KOPT-K1 (cell line): ENCODE data around the gene C1QL4.
"Not testable (repeated sequence)": the region's sequence is repeated elsewhere in the genome, so short reads cannot be mapped to it uniquely, and the experiment has no call there.

ENCODE experiments used
- H3K27ac ChIP-seq: fragments of 200-600 bp; sonication (generic); 2 replicates; pipeline ENCODE4 v1.5.1; 2016; ENCODE audit warnings: antibody characterized with exemption, mild to moderate bottlenecking, low read depth, low read length; ENCODE audit not compliant: poor library complexity, severe bottlenecking
- H3K36me3 ChIP-seq: fragments of 200-600 bp; sonication (generic); 2 replicates; pipeline ENCODE4 v1.5.1; 2017; ENCODE audit warnings: antibody characterized with exemption, mild to moderate bottlenecking, low read length, moderate library complexity; ENCODE audit not compliant: insufficient read depth
- H3K9me3 ChIP-seq: fragments of 200-600 bp; sonication (generic); 2 replicates; pipeline ENCODE4 v1.5.1; 2017; ENCODE audit warnings: antibody characterized with exemption, low read length, mild to moderate bottlenecking; ENCODE audit not compliant: insufficient read depth, poor library complexity, severe bottlenecking

Gene C1QL4

DNA sequence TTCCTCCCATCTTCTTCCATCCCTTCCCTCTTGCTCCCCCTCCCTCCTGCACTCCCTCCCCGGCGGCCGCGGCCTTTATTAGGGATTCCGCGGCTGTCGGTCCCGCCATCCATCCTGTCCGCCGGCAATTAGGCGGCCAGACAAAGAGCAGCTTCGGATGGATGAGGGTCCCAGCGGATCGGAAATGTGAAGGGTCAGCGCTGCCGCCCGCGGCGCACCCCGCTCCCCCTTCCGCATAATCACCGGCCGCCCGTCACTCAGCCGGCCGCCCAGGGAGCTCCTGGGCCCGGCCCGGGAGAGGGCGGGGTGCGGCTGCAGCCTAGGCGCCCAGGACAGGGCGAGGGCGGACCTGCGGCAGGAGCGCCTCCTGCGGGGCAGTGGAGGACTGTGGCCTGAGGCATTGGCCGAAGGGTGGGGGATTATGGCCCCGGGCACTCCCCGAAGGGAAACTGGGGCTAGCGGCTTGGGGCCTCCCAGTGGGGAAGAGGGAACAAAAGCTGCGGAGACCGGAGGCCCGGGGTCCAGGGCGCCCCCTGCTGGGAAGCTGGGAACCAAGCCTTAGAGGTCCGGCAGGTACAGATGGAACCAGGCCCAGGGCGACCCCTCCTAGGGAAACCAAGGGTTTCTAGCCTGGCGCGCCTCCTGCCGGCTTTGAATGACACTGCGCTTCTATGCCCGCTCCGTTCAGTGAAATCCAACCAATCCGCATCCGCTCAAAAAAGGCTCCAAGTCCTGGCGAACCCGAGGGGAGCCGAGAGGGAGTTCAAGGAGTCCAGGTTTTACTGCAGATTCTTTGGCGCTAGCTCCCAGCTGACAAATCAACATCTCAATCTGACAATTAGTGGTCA is 5.3 kb upstream of the C1QL4 start:
- H3K36me3 ChIP-seq = no peaks in the 10 kb centered on the region
- H3K27ac ChIP-seq = no peak overlapping the region
- no peaks in the 10 kb centered on the region for H3K9me3 ChIP-seq

DNA sequence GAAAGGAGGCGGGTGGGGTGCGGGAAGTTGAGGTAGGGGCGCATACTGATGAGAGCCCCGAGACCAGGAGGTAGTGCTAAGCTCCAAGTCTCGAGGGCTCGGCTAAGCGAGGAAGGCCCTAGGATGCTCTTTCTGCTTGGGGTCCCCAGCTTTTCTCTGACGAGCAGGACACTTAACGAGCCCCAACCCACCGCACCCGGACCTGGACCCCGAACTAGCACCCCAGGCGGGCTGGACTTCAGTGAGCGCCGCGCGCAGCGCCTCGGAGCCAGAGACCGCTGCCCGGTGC is 4.7 kb upstream of the C1QL4 start:
- no peaks in the 10 kb centered on the region for H3K9me3 ChIP-seq
- no peak overlapping the region for H3K27ac ChIP-seq
- no peaks in the 10 kb centered on the region for H3K36me3 ChIP-seq

DNA sequence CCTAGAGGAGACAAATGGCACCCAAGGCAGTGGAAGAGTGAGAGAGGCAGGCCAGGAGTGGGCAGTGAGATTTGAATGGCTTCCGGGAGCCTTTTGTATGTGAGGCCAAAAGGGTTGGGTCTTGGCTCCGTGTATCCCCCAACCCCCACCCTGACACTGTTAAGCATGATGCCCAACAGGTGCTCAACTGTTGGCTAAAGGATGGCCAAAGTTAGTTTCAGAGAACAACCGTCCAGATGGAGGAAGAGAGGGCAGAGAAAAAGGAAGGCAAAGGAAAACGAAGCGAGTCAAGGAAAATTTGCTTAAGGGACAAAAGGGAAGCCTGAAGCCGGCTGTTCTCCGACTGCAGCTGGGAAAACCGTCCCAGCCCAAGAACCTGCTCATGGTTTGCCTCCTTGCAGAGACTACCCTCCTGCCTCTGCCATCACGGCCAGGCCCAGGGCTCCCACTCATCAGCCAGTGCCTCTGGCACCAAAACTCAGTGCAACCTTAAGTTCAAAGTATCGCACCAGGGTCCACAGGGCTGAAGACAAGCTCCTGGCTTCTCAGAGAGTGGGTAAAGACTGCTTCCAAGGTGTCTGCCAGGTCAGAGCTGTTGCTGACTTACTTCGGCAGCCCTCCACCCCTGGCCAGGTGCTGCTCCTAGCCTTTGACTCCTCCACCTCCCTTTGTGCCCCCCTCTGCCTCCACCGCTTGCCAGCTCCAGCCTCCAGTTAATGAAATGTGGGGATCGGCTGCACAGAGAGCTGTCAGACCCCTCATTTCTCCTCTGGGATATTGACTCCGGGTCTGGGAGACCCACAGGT is 4.2 kb upstream of the C1QL4 start:
- Histone ChIP-seq H3K9me3 (no peaks in the 10 kb centered on the region), H3K27ac (no peak overlapping the region)

DNA sequence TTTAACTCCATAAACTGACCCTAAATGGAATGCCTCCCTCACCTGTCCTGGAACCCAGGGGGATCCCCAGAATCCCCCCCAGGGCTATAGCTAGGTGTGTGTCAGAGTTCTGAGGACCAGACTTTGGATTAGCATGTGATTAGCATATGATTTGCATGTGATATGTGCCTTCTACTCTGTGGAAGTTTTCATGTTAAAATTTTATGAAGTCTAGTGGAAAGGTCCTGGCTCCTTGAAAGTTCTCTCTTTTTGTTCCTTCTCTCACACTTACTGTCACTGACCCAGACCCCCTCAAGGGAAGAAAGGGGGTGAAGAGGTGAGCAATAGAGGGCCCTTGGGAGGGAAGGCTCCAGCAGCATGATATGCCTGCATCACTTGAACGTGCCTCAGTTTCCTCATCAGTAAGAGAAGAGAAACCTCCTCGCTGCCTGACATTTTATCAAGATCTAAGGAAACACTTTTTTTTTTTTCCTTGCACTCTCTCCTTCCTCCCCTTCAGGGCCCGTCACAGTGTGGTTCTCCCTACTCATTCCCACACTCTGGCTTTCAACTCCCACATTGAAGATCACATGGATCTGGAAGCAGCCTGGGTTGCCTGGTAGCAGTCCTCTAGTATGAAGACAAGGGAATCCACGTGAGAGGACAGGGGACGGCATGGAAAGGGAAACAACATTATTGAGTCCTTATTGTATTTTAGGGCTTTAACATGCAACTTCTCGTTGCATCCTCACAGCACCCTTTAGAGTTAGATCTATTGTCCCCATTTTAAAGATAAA is 3.3 kb upstream of the C1QL4 start:
- no peaks in the 10 kb centered on the region for H3K9me3 ChIP-seq
- no peaks in the 10 kb centered on the region for H3K36me3 ChIP-seq
- no peak overlapping the region for H3K27ac ChIP-seq

More for the DNA sequence above, 4.2 kb upstream of the C1QL4 start:
- no peaks in the 10 kb centered on the region for H3K36me3 ChIP-seq

DNA sequence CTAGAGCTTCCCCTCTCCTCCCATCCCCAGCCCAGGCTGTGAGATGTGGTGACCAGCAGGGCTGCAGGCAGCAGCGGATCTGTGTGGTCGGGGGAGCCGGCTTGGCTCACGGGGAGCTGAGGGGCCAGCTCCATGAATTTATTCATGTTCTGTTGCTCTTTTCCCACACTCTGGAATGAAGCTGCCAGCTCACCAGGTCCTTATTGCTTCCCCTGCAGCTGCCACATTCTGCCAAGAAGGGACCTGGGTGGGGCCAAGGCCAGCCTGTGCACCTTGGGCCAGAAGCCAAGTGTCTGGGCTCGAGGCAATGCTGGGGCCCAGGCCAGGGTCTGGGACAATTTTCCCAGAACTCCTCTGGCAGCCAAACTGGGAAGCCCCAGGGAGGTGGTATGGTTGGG is 2.5 kb upstream of the C1QL4 start:
- no peak overlapping the region for H3K27ac ChIP-seq
- no peaks in the 10 kb centered on the region for H3K9me3 ChIP-seq
- H3K36me3 ChIP-seq = no peaks in the 10 kb centered on the region

DNA sequence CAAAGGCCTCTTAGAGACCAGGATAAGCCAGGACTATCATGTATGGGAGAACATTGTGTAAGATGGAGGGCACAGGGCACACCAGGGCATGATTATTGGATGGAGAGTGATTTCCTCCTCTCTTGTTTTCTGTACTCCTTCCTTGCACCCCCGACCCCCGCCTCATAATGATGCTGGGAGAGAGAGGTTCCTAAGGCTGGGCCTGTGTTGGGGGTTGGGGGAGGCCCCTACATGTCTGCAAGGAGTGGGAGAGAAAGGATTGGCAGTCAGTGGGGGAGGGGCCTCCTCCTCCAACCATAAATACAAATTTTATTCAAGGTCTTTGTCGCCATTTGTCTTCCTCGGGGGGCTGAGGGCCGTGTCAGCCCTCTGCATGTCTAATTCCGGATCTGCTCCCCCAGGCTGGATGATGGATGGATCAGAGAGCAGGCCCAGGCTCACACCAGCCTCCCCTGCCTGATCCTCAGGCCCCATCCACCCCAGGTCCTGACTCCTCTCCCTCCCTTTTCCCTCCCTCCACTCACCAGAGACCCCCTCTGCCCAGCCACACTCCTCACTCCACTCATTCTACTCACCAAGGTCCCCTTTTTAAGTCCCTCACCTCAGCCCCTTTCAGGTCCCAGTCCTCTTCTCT is 2.0 kb upstream of the C1QL4 start:
- Histone ChIP-seq H3K27ac (no peak overlapping the region), H3K36me3 (no peaks in the 10 kb centered on the region), H3K9me3 (no peaks in the 10 kb centered on the region)

DNA sequence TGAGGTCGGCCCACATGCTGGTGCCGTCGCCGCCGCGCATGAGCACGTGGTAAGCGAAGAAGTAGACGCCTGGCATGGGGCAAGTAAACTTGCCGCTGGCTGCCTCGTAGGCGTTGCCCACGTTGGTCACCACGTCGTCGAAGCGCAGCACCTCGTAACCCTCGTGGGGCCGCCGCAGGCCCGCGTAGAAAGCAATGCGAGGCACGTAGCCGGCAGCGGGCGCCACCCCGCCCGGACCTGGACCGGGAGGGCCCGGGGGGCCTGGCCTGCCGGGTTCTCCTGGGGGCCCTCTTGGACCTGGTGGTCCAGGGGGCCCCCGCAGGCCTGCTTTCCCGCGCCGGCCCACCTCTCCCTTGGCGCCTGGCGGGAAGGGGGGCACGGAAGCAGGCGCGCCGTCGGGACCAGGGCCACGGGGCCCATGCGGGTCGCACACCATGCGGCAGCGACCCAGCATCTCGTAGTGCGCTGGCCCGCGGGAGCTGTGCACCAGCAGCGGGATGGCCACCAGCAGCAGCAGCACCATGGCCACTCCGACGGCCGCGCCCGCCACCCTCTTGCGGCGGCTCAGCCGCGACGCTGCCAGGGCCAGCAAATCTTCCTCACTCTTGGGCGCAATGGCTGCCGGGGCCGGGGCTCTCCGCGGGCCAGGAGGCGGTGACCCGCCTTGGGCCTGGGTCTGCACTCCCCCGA is 888 bp downstream of the C1QL4 start:
- Histone ChIP-seq H3K9me3 (no peaks in the 10 kb centered on the region), H3K27ac (no peak overlapping the region), H3K36me3 (peaks cover 16% of the 10 kb centered on the region)

DNA sequence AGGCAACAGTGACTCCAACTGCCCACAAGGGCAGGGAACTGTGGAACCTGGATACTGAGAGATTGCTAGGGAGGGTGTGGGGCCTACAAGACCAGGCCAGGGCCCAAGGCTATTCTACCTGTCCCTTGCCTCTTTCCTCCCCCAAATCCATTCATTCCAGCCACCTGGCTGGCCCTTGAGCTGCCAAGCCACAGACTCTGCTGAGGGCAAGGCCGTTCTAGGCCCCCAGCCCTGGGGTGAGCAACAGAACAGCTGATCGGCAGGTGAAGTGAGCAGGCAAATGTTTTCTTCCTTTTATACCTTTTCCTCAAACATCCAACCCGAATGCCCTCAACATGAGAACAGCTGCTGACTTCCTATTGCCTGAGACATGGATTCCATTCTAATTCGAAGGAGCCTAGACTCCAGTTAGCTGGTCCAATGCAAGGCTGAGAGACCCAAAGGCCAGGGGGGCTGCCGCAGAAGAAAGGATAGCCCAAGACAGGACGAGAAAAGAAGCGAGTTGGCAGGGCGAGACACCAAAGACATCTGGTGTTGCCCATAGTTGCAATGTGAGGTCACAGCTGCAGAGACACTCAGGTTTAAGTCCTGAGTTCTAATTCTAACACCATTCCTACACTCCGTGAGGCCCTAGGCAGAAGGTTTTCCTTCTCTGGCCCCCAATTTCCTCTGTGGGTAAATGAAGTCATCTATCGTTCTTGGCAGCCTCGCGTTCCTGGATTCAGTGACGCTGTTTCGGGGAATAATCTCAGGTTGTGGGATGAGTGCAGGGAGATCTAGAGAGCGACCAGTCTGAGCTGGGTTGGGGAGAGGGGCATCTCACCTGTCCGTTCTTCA is 1.7 kb downstream of the C1QL4 start:
- Histone ChIP-seq H3K27ac (no peak overlapping the region), H3K9me3 (no peaks in the 10 kb centered on the region), H3K36me3 (peaks cover 24% of the 10 kb centered on the region)

DNA sequence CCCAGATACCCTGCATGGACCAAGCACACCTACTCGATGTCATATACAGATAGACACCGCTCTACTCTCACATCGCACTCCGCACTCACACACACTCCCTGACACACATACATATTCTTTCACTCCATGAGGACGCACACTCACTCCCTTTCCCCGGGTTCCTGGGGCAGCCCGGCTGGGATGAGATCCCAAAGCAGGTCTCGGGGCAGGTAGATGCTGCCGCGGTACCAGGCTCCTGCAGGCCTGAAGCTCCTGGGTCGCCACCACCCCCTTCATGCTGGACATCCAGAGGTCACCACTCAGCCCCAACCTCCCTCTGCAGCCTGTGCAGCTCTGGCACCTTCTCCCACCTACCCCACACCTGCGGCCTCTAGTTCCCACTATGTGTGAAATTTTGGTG is 2.3 kb downstream of the C1QL4 start:
- no peaks in the 10 kb centered on the region for H3K9me3 ChIP-seq
- H3K36me3 ChIP-seq = peaks cover 30% of the 10 kb centered on the region
- no peak overlapping the region for H3K27ac ChIP-seq

DNA sequence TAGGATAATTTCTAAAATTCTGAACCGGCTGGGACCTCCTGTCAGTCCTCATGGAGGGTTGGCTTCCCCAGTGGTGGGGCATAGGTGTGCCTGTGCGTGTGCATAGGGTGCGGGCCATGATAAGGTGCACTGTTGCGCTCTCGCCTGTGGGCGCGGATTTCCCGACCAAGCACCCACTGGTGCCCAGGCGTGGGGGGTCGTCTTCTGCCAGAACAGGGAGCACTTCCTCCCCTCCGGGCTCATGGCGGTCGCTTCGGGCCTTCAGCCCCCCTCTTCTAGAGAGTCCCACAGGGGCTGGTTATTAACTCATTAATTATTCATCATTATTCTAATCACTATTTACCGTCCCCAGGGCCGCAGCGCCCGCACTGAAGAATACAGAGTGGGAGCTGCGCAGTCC is 2.8 kb downstream of the C1QL4 start:
- peaks cover 35% of the 10 kb centered on the region for H3K36me3 ChIP-seq
- H3K9me3 ChIP-seq = no peaks in the 10 kb centered on the region
- no peak overlapping the region for H3K27ac ChIP-seq

DNA sequence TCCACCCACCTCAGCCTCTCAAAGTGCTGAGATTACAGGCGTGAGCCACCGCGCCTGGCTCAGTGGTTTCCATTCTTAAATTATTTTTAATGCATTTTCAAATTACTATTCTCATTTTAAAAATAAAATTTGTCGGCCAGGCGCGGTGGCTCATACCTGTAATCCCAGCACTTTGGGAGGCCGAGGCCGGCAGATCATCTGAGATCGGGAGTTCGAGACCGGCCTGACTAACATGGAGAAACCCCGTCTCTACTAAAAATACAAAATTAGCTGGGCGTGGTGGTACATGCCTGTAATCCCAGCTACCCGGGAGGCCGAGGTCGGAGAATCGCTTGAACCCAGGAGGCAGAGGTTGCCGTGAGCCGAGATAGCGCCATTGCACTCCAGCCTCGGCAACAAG is 3.2 kb downstream of the C1QL4 start:
- peaks cover 39% of the 10 kb centered on the region for H3K36me3 ChIP-seq
- H3K27ac ChIP-seq, H3K9me3 ChIP-seq: not testable (repeated sequence)

DNA sequence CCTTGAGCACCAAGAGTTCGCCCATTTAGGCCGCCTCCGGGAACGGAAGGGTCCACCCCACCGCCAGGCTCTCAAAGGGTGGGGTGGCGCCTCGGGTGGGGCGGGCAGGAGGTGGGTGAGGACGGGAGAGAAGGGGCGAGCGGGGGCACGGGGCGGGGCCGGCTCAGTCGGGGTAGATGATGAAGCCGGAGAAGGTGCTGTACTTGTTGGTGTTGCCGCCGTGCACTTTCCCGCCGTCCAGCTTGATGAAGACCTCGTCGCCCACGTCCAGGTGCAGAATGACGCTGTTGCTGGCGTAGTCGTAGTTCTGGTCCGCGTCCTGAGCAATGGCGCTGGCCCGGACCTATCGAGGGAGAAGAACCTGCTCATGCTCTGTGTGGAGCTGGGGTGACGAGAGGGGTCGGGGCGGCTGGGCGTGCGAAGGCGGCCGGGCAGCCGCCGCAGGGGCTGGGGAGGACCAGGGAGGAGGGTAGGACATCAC is 4.1 kb downstream of the C1QL4 start:
- Histone ChIP-seq H3K36me3 (peaks cover 48% of the 10 kb centered on the region), H3K9me3 (no peaks in the 10 kb centered on the region), H3K27ac (no peak overlapping the region)

DNA sequence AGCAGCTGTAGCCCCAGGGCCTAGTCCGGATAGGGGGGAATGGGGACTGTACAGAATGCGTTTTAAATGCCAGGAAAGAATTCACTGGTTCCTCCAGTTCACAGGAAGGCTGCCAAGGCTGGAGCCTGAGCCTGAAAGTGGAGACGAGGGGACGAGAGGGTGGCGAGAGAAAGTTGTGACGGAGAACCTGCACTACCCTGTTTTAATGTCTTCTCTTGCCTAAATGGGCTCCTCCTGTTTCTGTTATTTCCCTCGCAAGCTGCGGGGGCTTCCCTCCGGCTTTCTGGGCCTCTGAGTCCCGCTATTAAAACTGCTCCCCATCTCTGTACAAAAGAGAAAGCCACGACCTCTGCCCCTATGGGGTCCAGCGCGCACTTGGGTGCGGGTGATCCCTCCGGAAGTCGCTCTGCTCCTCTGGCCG is 4.5 kb downstream of the C1QL4 start:
- peaks cover 52% of the 10 kb centered on the region for H3K36me3 ChIP-seq
- no peaks in the 10 kb centered on the region for H3K9me3 ChIP-seq
- H3K27ac ChIP-seq = no peak overlapping the region
